Ovary (tissue), 9 donors: Measurements from ENCODE around the gene EDA2R. TPM values are rescaled to one million over a fixed set of nuclear protein-coding genes. Genes with fewer than 3 reads are reported as not detected.

ENCODE experiments used
- DNase-seq, 5 donors: peaks; one replicate each; pipeline ENCODE4 v3.0.0-alpha.2; 2019 to 2020
- H3K27ac ChIP-seq, 2 donors: fragments of 200-600 bp; one replicate each; pipeline versions ENCODE4 v1.5.1 to v1.8.0; 2019 to 2022
- H3K27me3 ChIP-seq: fragments of 200-600 bp; one replicate; pipeline ENCODE4 v1.8.0; 2022
- H3K36me3 ChIP-seq: fragments of 200-600 bp; sonication (generic); one replicate; pipeline ENCODE4 v1.5.1; 2019
- H3K4me1 ChIP-seq: one replicate; pipeline ENCODE4 v1.8.1; 2013; ENCODE audit warnings: mild to moderate bottlenecking, moderate library complexity; ENCODE audit not compliant: insufficient read depth
- H3K4me3 ChIP-seq: fragments of 200-600 bp; sonication (generic); one replicate; pipeline ENCODE4 v1.5.1; 2017
- H3K9me3 ChIP-seq, 2 donors: fragments of 200-600 bp in 1 of 2; sonication (generic) in 1 of 2; one replicate each; pipeline versions ENCODE4 v1.5.1 to v1.8.1; 2013 to 2019; ENCODE audit warnings: mild to moderate bottlenecking in 1 of 2, moderate library complexity in 1 of 2
- CTCF ChIP-seq, 3 donors: fragments of 450-650 bp in 2 of 3; fragments of 200-600 bp in 1 of 3; IDR thresholded peaks; one replicate each; pipeline versions ENCODE4 v1.5.1 to v1.8.0; 2016 to 2022; ENCODE audit warnings: antibody characterized with exemption in 3 of 3, mild to moderate bottlenecking in 1 of 3
- EP300 ChIP-seq: sonication (generic); formaldehyde crosslinking; IDR thresholded peaks from one replicate; pipeline ENCODE4 v1.6.1; 2017; ENCODE audit warnings: antibody characterized with exemption
- POLR2A ChIP-seq: fragments of 450-650 bp; IDR thresholded peaks from one replicate; pipeline ENCODE4 v1.6.1; 2017; ENCODE audit warnings: antibody characterized with exemption, mild to moderate bottlenecking, moderate library complexity
- WGBS, 3 donors: extraction: QIAGEN DNeasy Blood & Tissue Kit in 1 of 3; methylation state at CpG; one replicate each; pipeline versions ENCODE4 v1.1.5 to v1.1.7; 2013 to 2017; 5-methylcytosine and 5-hydroxymethylcytosine counted together
- intact Hi-C, 4 donors: fragments of 100-400 bp; cut with DNase I; formaldehyde crosslinking; loops; one replicate each; pipeline versions ENCODE4 v1.11.0 to v1.15.1; 2022 to 2023
- polyA plus RNA-seq, 2 donors: library from polyadenylated mRNA; stranded (reverse); fragments of 200-250 nt in 1 of 2; fragments of 350-450 nt in 1 of 2; fragmentation: Illumina TruSeq in 1 of 2; extraction: RNeasy Lipid Tissue Mini Kit (QIAGEN cat#74804) in 1 of 2; gene quantifications; one replicate each; pipeline ENCODE4 v1.2.3, GENCODE V29; 2013 to 2014
- total RNA-seq, 7 donors: library from RNA; depleted of rRNA in 2 of 7; stranded (reverse); fragments of >200 nt in 2 of 7; fragmentation: NEBNext Ultra II Directional in 3 of 7; extraction: Animal tissue kit (Norgen Biotek cat#: 25700) in 3 of 7; gene quantifications; one replicate each; pipeline versions ENCODE4 v1.1.0 to v1.2.4, GENCODE V29; 2016 to 2023
- donor health status: DM: no; HTN: no; CAD: no; lungs with moderate emphysema.
- donor health status: DM: no; HTN: no; CAD: no.
- donor health status: Bipolar disorder and iron deficiency.
- donor health status: DM: yes; HTN: yes; CAD: no.
- donor health status: DM: no; HTN: no; CAD: no.
- donor health status: DM: yes; HTN: yes; CAD: no.

EDA2R gene
- total and polyA plus RNA-seq, 9 donors = 1.5 to 9.6 (median 6.0) TPM

GRCh38 chrX:66654411-66654810 lies 15.5 kb upstream of the EDA2R start:
- H3K27me3 ChIP-seq = no peaks in the 10 kb centered on the region
- H3K9me3 ChIP-seq = no peaks in the 10 kb centered on the region
- TF ChIP-seq CTCF (IDR thresholded peaks at IDR 0.05) (no peak), EP300 (no peak), POLR2A (no peak)
- no peaks in the 10 kb centered on the region for H3K4me1 ChIP-seq
- H3K27ac ChIP-seq = no peak overlapping the region
- H3K4me3 ChIP-seq = no peak overlapping the region
- DNase-seq = no peak
- intact Hi-C loops = no loop called here
- no peaks in the 10 kb centered on the region for H3K36me3 ChIP-seq

GRCh38 chrX:66635360-66635759 lies 3.5 kb downstream of the EDA2R start:
- Histone ChIP-seq H3K36me3 (no peaks in the 10 kb centered on the region), H3K9me3 (no peaks in the 10 kb centered on the region), H3K4me3 (no peak overlapping the region), H3K27me3 (no peaks in the 10 kb centered on the region), H3K27ac (no peak overlapping the region), H3K4me1 (peaks cover 8% of the 10 kb centered on the region)
- WGBS, 3 donors = 19 to 31% (median 20%) methylated on average over 2 of the region's 2 CpGs
- DNase-seq = no peak
- TF ChIP-seq POLR2A (no peak), EP300 (no peak), CTCF (IDR thresholded peaks at IDR 0.05) (no peak)
- intact Hi-C loops = no loop called here

- H3K27me3 ChIP-seq = no peaks in the 10 kb centered on the region
- H3K4me3 ChIP-seq = no peak overlapping the region
- no peak overlapping the region for H3K27ac ChIP-seq
- no peaks in the 10 kb centered on the region for H3K9me3 ChIP-seq
- no peak for TF ChIP-seq CTCF (IDR thresholded peaks at IDR 0.05)
- TF ChIP-seq POLR2A = no peak
- no peak for TF ChIP-seq EP300
- intact Hi-C loops = no loop called here
- H3K4me1 ChIP-seq = peaks cover 7% of the 10 kb centered on the region
- no peak for DNase-seq
- H3K36me3 ChIP-seq = no peaks in the 10 kb centered on the region
Measured at GRCh38 chrX:66634272-66634671, 4.6 kb downstream of the EDA2R start.

GRCh38 chrX:66633541-66633940 lies 5.3 kb downstream of the EDA2R start:
- no peak for DNase-seq

More at GRCh38 chrX:66633541-66633940, 5.3 kb downstream of the EDA2R start:
- TF ChIP-seq POLR2A (no peak), CTCF (IDR thresholded peaks at IDR 0.05) (no peak), EP300 (no peak)
- Histone ChIP-seq H3K9me3 (no peaks in the 10 kb centered on the region), H3K36me3 (no peaks in the 10 kb centered on the region), H3K27ac (no peak overlapping the region), H3K4me3 (no peak overlapping the region), H3K4me1 (peaks cover 5% of the 10 kb centered on the region), H3K27me3 (no peaks in the 10 kb centered on the region)
- WGBS, 3 donors = 38 to 44% (median 39%) methylated on average over 3 of the region's 3 CpGs
- intact Hi-C loops = no loop called here
